Activated CD4-positive, alpha-beta T cell treated with anti-CD3 and anti-CD28 coated beads, Interleukin-2, amount 10 ng/mL, durations not matched to agents 24 days and 14 days (primary cell): ENCODE results near the gene AGK. TPM values are rescaled to one million over a fixed set of nuclear protein-coding genes. Genes with fewer than 3 reads are reported as not detected.

ENCODE experiments used
- DNase-seq: peaks from one replicate; pipeline ENCODE4 v3.0.0; 2022
- H3K27ac Mint-ChIP-seq: one replicate; pipeline ENCODE4 v1.8.0; 2022; ENCODE audit warnings: mild to moderate bottlenecking, mixed read lengths
- H3K27me3 Mint-ChIP-seq: one replicate; pipeline ENCODE4 v1.8.0; 2022; ENCODE audit warnings: mixed read lengths
- H3K36me3 Mint-ChIP-seq: one replicate; pipeline ENCODE4 v1.8.0; 2022; ENCODE audit warnings: low read depth, mild to moderate bottlenecking, mixed read lengths
- H3K4me1 Mint-ChIP-seq: one replicate; pipeline ENCODE4 v1.8.0; 2021; ENCODE audit warnings: mixed read lengths
- H3K4me3 Mint-ChIP-seq: one replicate; pipeline ENCODE4 v1.8.0; 2022; ENCODE audit warnings: mild to moderate bottlenecking, moderate library complexity, mixed read lengths
- H3K9me3 Mint-ChIP-seq: one replicate; pipeline ENCODE4 v1.8.0; 2021; ENCODE audit warnings: mixed read lengths
- intact Hi-C: fragments of 100-400 bp; cut with micrococcal nuclease; formaldehyde crosslinking; loops from one replicate; pipeline ENCODE4 v1.15.1; 2023
- total RNA-seq: library from RNA; stranded (reverse); gene quantifications from 2 replicates; pipeline ENCODE4 v1.2.3, GENCODE V29; 2022

AGK gene
- total RNA-seq, 1 donor from 2014 or later = 151 TPM

DNA sequence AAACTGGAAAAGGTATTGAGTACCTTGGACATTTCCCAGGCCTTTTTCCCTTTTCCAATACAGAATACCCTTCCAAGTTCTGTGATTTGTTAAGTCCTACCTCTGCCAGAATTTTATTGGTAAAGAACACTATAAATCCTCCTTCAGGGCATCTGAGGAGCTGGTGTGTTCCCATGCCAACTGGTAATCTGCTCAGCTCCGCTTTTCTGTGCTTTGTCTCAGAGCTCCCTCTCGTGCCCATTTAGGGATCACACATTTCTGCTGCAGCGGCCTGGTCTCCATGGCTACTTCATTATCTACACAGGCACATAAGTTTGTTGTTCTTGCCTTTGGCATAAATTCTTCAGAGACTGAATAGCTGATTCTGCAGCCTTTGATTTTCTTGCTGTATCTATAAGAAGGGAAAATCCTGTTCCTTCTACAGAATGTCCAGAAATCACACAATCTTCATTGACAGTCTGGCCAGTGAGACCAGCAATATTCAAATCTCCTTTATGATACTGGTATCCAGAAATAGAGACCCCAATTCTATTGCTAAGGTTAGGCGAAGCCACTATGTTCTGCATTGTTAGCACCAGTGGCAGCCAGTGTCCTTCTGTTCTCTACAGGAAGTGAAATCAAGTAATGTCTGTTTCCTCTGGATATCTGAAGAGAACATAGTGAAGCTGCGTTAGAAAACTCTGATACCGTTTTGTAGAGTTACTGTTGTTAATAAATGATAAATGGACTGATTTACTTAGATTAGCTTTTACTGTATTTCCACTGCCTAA lies 98.8 kb downstream of the AGK start:
- no peaks in the 10 kb centered on the region for H3K9me3 Mint-ChIP-seq
- H3K36me3 Mint-ChIP-seq = peaks cover 54% of the 10 kb centered on the region
- peak overlapping the region; percentile 52 for H3K27ac Mint-ChIP-seq
- intact Hi-C loops = loop anchor here (5.0 kb wide), 2 partner anchors 118 to 578 kb away; partner anchors contain the start of gene TMEM178B
- no peaks in the 10 kb centered on the region for H3K27me3 Mint-ChIP-seq
- no peak overlapping the region for H3K4me3 Mint-ChIP-seq
- peak; percentile 75 for DNase-seq
- H3K4me1 Mint-ChIP-seq = peaks cover 7% of the 10 kb centered on the region

DNA sequence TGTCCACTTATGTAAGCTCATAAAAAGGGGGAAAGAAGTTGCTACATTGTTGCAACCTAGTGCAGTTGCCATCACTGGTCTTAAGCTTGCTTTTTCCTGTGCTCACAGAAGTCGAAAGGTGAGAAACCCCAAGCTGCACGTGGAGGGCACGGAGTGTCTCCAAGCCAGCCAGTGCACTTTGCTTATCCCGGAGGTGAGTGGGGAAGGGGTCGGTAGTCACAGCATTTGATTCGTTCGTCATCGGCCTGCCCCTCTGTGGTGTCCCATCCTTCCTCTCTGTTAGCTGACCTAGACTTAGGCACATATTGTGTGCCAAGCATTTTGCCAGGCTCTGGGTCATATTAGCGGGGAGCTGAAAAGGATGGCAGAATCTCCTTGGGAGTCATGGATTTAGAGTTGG lies 100.2 kb downstream of the AGK start:
- peaks cover 4% of the 10 kb centered on the region for H3K4me1 Mint-ChIP-seq
- DNase-seq = no peak
- peaks cover 57% of the 10 kb centered on the region for H3K36me3 Mint-ChIP-seq
- intact Hi-C loops = loop anchor here (5.0 kb wide), 2 partner anchors 119 to 579 kb away; partner anchors contain the start of gene TMEM178B
- no peaks in the 10 kb centered on the region for H3K27me3 Mint-ChIP-seq
- H3K9me3 Mint-ChIP-seq = no peaks in the 10 kb centered on the region
- H3K27ac Mint-ChIP-seq = no peak overlapping the region
- H3K4me3 Mint-ChIP-seq = no peak overlapping the region

DNA sequence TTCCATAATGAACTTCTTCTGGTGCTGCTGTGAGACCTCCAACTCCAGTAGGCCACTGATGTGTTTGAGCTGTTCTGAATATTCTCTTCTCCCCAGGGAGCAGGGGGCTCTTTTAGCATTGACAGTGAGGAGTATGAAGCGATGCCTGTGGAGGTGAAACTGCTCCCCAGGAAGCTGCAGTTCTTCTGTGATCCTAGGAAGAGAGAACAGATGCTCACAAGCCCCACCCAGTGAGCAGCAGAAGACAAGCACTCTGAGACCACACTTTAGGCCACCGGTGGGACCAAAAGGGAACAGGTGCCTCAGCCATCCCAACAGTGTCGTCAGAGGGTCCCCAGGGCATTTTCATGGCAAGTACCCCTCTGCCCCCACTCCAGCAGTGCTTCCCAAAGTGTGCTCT lies 101.5 kb downstream of the AGK start:
- no peak for DNase-seq
- intact Hi-C loops = loop anchor here (5.0 kb wide), 2 partner anchors 120 to 580 kb away; partner anchors contain the start of gene TMEM178B
- H3K4me1 Mint-ChIP-seq = peaks cover 4% of the 10 kb centered on the region
- H3K27me3 Mint-ChIP-seq = no peaks in the 10 kb centered on the region
- no peaks in the 10 kb centered on the region for H3K9me3 Mint-ChIP-seq
- H3K4me3 Mint-ChIP-seq = no peak overlapping the region
- H3K27ac Mint-ChIP-seq = no peak overlapping the region
- peaks cover 57% of the 10 kb centered on the region for H3K36me3 Mint-ChIP-seq

DNA sequence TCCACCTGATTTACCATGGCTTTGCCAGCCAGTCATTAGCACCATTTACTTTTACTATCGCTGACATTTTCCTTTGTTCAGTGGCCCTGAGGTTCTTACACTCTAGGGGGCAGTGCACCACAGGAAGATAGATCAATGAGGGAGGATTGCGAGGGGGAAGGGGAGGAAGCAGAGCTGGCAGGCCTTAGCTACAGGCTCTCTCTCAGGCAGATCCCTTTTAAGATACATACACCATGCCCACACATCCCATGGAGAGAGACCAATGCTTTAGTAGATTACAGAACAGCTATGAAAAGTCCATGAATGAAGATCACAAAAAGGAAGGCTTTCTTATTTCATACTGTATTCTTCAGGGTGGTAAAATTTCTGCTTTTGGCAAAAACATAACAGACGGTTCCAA lies 103.3 kb downstream of the AGK start:
- Mint-ChIP-seq H3K36me3 (peaks cover 48% of the 10 kb centered on the region), H3K9me3 (no peaks in the 10 kb centered on the region)

DNA sequence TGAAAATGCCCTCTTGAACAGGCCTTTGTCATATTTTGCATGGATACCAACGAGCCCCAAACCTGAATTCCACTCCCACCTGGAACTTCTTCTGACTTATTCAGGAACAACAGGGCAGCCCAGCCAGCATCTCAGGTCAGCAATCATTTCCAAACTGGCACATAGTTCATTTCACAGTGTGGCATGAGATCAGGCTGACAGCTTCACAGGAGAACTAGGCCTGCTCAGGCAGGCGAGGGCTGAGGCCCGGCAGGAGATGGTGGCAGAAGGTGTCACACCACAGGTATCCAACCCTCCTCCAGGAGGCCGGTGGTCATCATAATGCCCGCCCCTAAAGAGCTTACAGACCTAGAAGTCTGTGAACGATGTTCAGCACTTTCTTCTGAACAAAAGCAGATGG lies 108.3 kb downstream of the AGK start:
- no peaks in the 10 kb centered on the region for H3K9me3 Mint-ChIP-seq
- DNase-seq = peak; percentile 47
- peak overlapping the region; percentile 10 for H3K27ac Mint-ChIP-seq
- no peak overlapping the region for H3K4me3 Mint-ChIP-seq
- H3K27me3 Mint-ChIP-seq = no peaks in the 10 kb centered on the region
- intact Hi-C loops = no loop called here
- H3K36me3 Mint-ChIP-seq = peaks cover 59% of the 10 kb centered on the region
- peaks cover 15% of the 10 kb centered on the region for H3K4me1 Mint-ChIP-seq

More for the DNA sequence above, 103.3 kb downstream of the AGK start:
- Mint-ChIP-seq H3K4me3 (no peak overlapping the region), H3K4me1 (peaks cover 4% of the 10 kb centered on the region), H3K27me3 (no peaks in the 10 kb centered on the region), H3K27ac (peak overlapping the region; percentile 73)
- intact Hi-C loops = loop anchor here (1.0 to 5.0 kb wide), 4 partner anchors 84 to 582 kb away; partner anchors contain the start of genes SSBP1 and TMEM178B
- peak; percentile 90 for DNase-seq

DNA sequence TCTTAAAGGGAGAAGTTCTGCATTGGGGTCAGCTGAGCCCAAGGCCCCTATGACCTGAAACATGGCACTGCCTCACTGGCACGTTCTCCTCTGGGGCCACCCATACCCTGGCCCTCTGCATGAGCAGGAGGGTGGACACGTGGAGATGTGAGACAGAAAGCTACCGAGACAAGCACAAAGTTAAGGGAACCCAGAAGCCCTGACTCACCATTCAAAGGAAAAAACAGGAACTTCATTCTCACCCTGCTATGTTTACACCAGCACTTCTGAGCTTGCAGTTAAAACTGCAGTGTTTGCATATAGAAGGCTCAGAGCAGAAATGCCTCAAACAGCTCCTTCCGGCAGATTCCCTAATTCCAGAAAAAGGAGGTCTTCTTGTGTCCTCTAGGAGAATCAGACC lies 109.0 kb downstream of the AGK start:
- Mint-ChIP-seq H3K9me3 (no peaks in the 10 kb centered on the region), H3K4me3 (no peak overlapping the region), H3K27me3 (no peaks in the 10 kb centered on the region), H3K27ac (peak overlapping the region; percentile 29), H3K4me1 (peaks cover 13% of the 10 kb centered on the region), H3K36me3 (peaks cover 53% of the 10 kb centered on the region)
- DNase-seq = peak; percentile 51
- intact Hi-C loops = no loop called here

DNA sequence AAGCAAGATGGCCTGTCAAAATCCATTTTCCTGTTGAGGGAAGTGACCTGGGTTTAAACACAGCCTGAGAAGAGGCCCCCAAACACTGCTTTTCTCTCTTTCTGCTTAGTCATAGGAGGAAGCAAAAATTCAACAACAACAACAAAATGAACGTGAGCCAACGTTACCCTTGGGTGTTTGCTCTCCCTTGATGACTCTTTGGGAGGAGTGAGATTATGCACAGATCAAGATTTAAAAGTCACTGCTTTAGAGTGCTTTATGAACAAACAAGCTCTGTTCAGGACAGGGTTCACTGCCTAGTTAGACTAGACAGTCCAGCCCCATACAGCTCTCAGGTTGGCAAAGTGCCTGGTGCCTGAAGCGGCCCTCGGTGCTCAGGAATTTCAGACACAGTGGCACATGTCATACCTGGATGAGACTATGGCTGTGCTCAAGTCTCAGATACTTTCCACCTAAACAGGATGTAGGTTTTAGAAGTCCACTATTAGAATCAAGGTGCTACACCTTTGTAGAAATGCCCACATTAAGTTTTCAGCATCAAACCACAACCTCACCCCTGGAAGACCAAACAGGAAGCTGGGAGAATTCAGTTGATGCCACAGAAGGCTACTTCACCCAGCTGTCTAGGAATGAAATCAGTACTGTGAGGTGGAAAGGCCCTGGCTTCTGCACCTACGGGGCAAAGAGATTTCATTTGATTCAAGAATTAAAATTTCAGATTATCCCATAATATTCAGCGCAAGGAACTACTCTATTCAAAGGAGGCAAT lies 112.1 kb downstream of the AGK start:
- Mint-ChIP-seq H3K36me3 (peaks cover 51% of the 10 kb centered on the region), H3K4me1 (peaks cover 17% of the 10 kb centered on the region), H3K27ac (peak overlapping the region; percentile 58), H3K27me3 (no peaks in the 10 kb centered on the region), H3K4me3 (no peak overlapping the region), H3K9me3 (no peaks in the 10 kb centered on the region)
- intact Hi-C loops = no loop called here
- DNase-seq = no peak

DNA sequence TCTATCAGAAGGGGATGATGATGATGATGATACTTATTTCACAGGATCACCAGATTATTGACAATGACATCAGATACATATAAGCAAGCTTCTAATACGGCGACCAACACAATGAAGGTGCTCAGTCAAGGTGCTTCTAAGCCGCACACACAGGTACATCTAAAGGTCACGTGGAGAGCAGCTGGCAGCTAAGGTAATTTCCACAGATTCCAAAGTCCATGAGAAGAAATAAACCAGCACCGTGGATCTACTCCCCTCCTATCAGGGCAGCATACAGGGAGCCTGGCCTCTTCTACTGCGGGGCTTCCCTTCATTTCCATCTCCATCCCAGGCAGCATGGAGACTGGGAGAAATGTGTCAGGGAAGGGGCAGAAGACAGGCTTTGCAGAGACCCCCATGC lies 113.2 kb downstream of the AGK start:
- H3K27ac Mint-ChIP-seq = no peak overlapping the region
- no peak for DNase-seq
- no peak overlapping the region for H3K4me3 Mint-ChIP-seq
- intact Hi-C loops = no loop called here
- peaks cover 20% of the 10 kb centered on the region for H3K4me1 Mint-ChIP-seq
- no peaks in the 10 kb centered on the region for H3K27me3 Mint-ChIP-seq
- no peaks in the 10 kb centered on the region for H3K9me3 Mint-ChIP-seq
- peaks cover 55% of the 10 kb centered on the region for H3K36me3 Mint-ChIP-seq

DNA sequence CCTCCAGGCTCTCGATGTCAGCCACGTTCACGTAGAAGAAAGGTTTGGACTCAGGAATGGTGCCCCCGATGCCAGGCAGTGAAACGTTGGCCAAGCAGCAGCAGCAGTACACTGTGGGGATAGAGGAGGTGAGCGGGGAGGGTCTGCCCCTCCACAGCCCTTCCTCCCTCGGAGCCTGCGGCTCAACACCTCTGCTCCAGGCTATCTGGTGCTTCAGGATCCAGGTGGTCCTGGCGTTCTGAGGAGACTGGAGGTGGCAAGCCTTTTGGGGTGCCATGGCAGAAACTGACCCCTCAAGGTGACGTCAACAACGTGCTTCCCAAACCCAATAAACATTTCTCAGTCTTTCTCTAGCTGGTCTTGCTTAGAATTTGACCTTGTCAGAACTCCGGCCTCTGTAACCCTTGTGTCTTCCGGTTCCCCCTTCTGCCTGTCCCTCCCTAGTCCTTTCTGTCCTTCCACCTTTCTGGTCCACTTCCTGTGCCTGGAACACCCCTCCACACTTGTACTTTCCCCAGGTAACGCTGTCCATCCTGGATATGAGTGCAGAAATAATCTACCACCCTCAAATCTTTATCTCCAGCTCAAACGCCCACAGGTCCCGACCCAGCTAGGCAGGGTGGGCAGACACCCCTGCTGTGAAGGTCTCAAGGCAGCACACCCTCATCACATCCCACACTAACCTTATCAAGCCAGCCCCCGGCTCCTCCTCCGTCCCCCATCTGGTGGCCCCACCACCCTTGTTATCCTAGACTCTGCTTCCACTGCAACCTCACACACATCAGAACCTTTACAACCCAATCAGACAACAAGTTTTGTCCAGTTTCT lies 114.2 kb downstream of the AGK start:
- peak overlapping the region; percentile 45 for H3K27ac Mint-ChIP-seq
- H3K9me3 Mint-ChIP-seq = no peaks in the 10 kb centered on the region
- H3K4me3 Mint-ChIP-seq = no peak overlapping the region
- H3K4me1 Mint-ChIP-seq = peaks cover 19% of the 10 kb centered on the region
- peaks cover 48% of the 10 kb centered on the region for H3K36me3 Mint-ChIP-seq
- intact Hi-C loops = no loop called here
- no peak for DNase-seq
- no peaks in the 10 kb centered on the region for H3K27me3 Mint-ChIP-seq

DNA sequence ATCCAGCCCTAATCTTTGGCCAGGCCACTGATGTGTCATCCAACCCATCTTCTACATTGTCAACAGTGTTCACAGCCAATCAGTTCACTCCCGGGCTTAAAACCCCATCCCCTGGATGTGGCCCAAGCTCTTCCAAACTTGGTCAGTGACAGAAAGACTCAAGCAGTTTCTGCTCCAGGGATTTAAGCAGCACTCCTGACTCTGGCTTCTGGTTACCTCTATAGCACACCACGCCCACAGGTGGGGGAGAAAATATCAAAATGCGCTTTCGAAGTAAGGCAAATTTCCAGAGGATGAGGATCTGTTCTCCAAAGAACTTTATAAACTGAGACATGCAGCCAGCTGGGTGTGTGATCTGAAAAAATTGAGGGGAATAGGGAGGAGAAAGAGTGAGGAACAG lies 114.9 kb downstream of the AGK start:
- Mint-ChIP-seq H3K4me1 (peaks cover 16% of the 10 kb centered on the region), H3K9me3 (no peaks in the 10 kb centered on the region), H3K27me3 (no peaks in the 10 kb centered on the region), H3K4me3 (no peak overlapping the region), H3K27ac (peak overlapping the region; percentile 45), H3K36me3 (peaks cover 46% of the 10 kb centered on the region)
- DNase-seq = no peak
- intact Hi-C loops = no loop called here

DNA sequence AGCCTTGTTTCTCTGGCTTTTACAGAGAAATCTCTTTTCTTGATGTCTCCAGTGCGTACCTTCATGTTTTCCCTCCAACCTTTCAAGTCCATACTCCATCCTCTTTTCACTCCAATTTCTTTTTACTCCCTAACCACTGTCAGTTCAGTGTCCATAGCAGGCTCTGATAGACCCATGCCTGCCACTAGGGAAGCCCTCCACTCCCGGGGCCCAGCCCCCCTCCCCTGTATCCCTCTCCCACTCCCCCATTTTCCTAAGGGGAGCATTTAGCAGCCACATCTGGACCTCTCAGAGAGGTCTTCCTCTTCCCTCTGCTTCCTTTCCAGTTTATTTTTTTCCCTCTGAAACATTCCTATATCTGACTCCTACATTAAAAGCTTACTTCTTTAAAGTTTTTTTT lies 117.6 kb downstream of the AGK start:
- Mint-ChIP-seq H3K27ac (peak overlapping the region; percentile 39), H3K36me3 (peaks cover 43% of the 10 kb centered on the region), H3K27me3 (no peaks in the 10 kb centered on the region), H3K9me3 (peaks cover 3% of the 10 kb centered on the region), H3K4me1 (peaks cover 6% of the 10 kb centered on the region), H3K4me3 (no peak overlapping the region)
- intact Hi-C loops = no loop called here
- no peak for DNase-seq

DNA sequence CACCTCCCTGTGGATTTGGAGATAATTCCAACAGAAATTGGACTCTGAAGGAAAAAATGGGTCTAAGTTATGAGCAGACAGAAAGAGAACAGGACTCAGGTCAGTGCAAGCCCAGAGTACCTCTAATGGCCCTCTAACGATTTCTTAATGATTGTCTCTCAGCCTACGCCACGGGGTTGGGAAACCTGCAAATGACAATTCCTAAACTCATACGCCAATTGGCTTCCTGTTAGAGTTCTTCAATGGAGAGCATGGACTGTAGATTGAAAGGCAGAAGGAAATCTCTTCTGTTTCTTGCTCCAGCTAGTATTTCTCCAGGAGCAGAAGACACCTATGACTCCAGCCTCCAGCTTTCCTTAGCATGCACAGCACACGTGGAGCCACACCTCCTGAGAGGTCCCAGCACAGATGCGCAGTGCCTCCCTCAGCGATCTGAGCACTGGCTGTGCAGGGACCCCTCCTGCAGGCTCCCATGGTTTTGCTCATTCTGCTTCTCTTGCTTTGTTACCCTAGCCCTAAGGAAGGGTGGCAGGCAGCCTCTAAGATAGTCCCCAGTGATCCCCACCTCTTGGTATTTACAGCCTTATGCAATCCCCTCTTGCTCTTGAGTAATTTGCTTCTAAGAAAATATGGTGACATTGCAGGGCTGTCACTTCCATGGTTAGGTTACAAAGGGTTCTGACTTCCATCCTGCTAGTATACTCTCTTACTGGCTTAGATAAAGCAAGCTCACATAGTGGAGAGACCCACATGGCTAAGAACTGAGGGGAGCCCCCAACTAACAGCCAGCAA lies 120.7 kb downstream of the AGK start:
- H3K27me3 Mint-ChIP-seq = no peaks in the 10 kb centered on the region
- intact Hi-C loops = no loop called here

DNA sequence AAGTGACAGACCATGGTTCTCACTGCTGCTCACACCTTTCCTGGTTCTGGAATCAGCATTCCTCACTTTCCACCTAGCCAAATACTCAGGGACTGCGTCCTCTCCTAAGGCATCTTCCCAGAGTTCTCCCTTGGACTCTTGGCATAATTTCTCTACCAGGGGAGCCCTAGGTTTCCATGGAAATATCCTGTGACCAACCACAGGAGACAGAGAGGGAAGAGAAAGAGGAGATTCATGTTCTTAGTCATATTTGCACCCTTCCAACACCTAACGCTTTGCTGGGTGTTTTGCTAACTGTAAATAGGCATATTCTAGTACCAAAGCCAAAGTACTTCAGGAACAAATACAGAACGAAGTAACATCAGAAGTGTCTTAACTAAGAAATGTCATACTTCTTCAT lies 122.1 kb downstream of the AGK start:
- intact Hi-C loops = no loop called here
- peaks cover 37% of the 10 kb centered on the region for H3K36me3 Mint-ChIP-seq
- no peaks in the 10 kb centered on the region for H3K27me3 Mint-ChIP-seq
- H3K4me1 Mint-ChIP-seq = peaks cover 31% of the 10 kb centered on the region
- H3K27ac Mint-ChIP-seq = no peak overlapping the region
- H3K4me3 Mint-ChIP-seq = no peak overlapping the region
- DNase-seq = no peak
- peaks cover 3% of the 10 kb centered on the region for H3K9me3 Mint-ChIP-seq

More for the DNA sequence above, 120.7 kb downstream of the AGK start:
- no peak overlapping the region for H3K27ac Mint-ChIP-seq
- no peak overlapping the region for H3K4me3 Mint-ChIP-seq
- H3K9me3 Mint-ChIP-seq = peaks cover 3% of the 10 kb centered on the region
- no peak for DNase-seq
- H3K4me1 Mint-ChIP-seq = peaks cover 26% of the 10 kb centered on the region
- H3K36me3 Mint-ChIP-seq = peaks cover 37% of the 10 kb centered on the region
